ENCODE measurements around the gene GPR101.

The GPR101 gene

DNA sequence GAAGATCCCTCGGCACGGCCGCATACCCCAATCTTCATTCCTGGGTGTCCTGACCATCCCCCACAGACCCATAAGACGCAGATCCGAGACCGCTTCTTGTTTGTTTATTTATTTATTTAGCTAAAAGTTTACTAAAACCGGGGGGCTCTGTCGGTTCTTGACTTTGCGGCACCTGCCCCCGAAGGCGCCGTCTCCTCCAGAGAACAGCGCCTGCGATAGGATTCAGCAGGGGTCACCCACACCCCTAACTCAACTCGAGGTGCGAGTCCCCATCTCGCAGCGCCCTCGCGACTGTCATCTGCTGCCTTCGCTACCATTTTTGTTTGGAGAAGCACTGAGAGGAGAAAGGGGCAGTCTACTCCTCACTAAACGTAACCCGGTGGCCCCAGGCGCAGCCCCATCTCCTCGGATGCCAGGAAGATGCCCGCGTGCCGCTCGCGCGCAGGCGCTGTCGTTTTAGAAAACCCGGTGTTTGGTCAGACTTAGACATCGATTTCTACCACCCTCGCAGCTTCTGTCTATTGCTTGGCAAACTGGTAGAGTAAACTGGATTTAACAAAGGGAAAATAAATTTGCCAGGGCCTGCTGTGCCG, 18.9 kb upstream of the GPR101 start:
- peak overlapping the region; percentile 74 for H3K4me3 ChIP-seq
- H3K27ac ChIP-seq = no peak overlapping the region
- no peaks in the 10 kb centered on the region for H3K9me3 ChIP-seq (ENCODE audit: low read depth, low read length)
- no peak for TF ChIP-seq EZH2 (IDR thresholded peaks at IDR 0.05)
- no peak for TF ChIP-seq POLR2AphosphoS5 (IDR thresholded peaks at IDR 0.05; ENCODE audit: borderline replicate concordance, low read depth, low read length)
- no peak for TF ChIP-seq FOXP2 (optimal IDR thresholded peaks at IDR 0.05; ENCODE audit: control extremely low read depth, extremely low read length, insufficient read depth)
- H3K9ac ChIP-seq (ENCODE audit: insufficient read length) = peak overlapping the region; percentile 51
- no peaks in the 10 kb centered on the region for H3K36me3 ChIP-seq (ENCODE audit: insufficient read depth, low read length)
- DNase-seq (ENCODE audit: low read depth, low spot score) = no peak

DNA sequence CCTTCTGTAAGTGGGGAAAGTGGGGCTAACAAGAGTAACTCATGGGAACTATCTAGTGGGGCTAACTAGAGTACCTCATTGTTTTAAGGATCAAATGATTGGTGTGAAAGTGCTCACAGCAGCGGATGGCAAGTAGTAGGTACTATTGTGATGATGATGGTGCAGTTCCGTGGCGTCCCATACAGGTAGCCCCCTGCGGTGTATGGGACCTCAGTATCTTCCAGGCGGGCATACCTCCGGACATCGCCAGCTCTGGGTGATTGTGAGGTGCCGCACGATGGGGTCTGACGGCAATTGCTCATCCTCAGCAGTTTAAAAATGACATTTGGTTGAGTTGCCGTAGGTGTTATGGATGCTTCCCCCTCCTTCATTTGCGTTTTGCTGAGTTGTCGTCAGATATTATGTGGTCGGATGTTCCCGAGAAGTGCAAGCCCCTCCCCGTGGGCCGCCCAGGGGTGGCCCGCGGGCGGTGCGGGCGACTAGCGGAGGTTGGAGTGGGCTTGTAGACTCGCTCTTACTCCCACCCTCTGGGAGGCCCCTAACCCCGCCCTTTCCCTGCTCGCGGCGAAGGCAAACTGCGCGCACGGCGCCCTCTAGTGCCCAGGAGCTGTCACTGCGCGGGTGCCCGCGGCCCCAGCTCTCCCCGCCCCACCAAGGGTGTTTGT, 18.3 kb upstream of the GPR101 start:
- Histone ChIP-seq H3K27ac (no peak overlapping the region), H3K9me3 (ENCODE audit: low read depth, low read length) (no peaks in the 10 kb centered on the region), H3K9ac (ENCODE audit: insufficient read length) (peak overlapping the region; percentile 51), H3K36me3 (ENCODE audit: insufficient read depth, low read length) (no peaks in the 10 kb centered on the region), H3K4me3 (peak overlapping the region; percentile 74)
- TF ChIP-seq POLR2AphosphoS5 (IDR thresholded peaks at IDR 0.05; ENCODE audit: borderline replicate concordance, low read depth, low read length) (no peak), FOXP2 (optimal IDR thresholded peaks at IDR 0.05; ENCODE audit: control extremely low read depth, extremely low read length, insufficient read depth) (no peak), EZH2 (IDR thresholded peaks at IDR 0.05) (no peak)
- peak; percentile 32 for DNase-seq (ENCODE audit: low read depth, low spot score)

DNA sequence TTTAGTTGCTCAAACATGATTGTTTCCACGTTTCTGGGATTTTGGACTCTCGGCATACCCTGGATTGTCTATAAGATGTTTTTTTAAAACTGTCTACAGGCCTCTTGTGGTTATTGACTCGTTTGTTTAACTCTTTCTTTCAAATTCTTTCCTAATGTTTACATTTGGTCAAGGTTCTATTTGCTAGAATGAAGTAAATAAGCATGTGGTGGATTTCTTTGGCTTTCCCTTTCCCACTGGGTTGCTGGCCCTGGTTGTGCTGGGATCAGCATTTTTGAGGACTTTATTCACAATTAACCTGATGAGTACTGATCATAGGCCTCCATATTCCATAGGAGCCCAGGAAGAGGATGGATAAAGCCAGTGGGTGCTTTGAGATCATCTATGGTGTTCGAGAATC, 11.1 kb upstream of the GPR101 start:
- no peak overlapping the region for H3K4me3 ChIP-seq
- TF ChIP-seq FOXP2 (optimal IDR thresholded peaks at IDR 0.05; ENCODE audit: control extremely low read depth, extremely low read length, insufficient read depth) (no peak), EZH2 (IDR thresholded peaks at IDR 0.05) (no peak), POLR2AphosphoS5 (IDR thresholded peaks at IDR 0.05; ENCODE audit: borderline replicate concordance, low read depth, low read length) (no peak)
- H3K9ac ChIP-seq (ENCODE audit: insufficient read length) = no peak overlapping the region
- no peaks in the 10 kb centered on the region for H3K9me3 ChIP-seq (ENCODE audit: low read depth, low read length)
- H3K27ac ChIP-seq = no peak overlapping the region
- no peaks in the 10 kb centered on the region for H3K36me3 ChIP-seq (ENCODE audit: insufficient read depth, low read length)
- no peak for DNase-seq (ENCODE audit: low read depth, low spot score)

DNA sequence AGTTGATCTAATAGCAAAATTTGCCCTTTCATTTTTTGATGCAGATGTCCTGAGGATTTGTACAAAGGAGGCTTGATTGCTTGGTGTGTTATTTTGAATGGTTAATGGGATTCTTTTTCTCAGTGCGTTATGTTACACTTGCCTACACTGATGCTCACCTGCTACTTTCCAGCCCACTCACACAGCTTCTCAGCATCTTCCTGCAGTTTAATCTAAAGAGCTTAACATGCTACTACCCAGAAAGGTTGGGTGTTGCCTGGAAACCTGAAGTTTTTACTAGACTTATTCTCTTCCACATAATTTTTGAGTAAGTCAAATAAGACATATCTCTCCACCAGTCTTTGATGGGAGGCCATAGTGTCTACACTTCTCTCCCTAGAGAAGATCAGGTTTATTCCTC, 9.9 kb upstream of the GPR101 start:
- Histone ChIP-seq H3K27ac (no peak overlapping the region), H3K9ac (ENCODE audit: insufficient read length) (no peak overlapping the region), H3K4me3 (no peak overlapping the region), H3K9me3 (ENCODE audit: low read depth, low read length) (no peaks in the 10 kb centered on the region), H3K36me3 (ENCODE audit: insufficient read depth, low read length) (no peaks in the 10 kb centered on the region)
- DNase-seq (ENCODE audit: low read depth, low spot score) = no peak
- TF ChIP-seq FOXP2 (optimal IDR thresholded peaks at IDR 0.05; ENCODE audit: control extremely low read depth, extremely low read length, insufficient read depth) = no peak
- no peak for TF ChIP-seq POLR2AphosphoS5 (IDR thresholded peaks at IDR 0.05; ENCODE audit: borderline replicate concordance, low read depth, low read length)
- no peak for TF ChIP-seq EZH2 (IDR thresholded peaks at IDR 0.05)

DNA sequence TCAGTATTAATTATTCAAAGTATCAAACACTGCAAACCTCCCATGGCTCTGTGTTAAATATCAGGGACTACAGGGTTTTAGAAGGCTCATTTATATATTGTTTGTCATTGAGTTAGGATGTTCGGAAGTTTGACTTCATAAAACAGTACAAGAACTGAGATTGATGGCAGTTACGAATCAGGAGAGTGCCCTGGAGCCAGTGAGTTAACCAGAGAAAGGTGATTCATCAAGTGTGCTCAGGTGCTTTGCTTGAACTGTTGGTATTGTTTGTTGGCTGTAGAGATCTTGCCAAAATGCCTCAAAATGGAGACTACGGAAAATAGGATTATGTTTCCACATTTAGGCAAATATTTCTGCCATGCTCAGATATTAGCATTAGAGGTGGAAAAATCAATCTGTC, 7.5 kb upstream of the GPR101 start:
- H3K27ac ChIP-seq = no peak overlapping the region
- TF ChIP-seq FOXP2 (optimal IDR thresholded peaks at IDR 0.05; ENCODE audit: control extremely low read depth, extremely low read length, insufficient read depth) (no peak), EZH2 (IDR thresholded peaks at IDR 0.05) (no peak), POLR2AphosphoS5 (IDR thresholded peaks at IDR 0.05; ENCODE audit: borderline replicate concordance, low read depth, low read length) (no peak)
- no peak overlapping the region for H3K9ac ChIP-seq (ENCODE audit: insufficient read length)
- DNase-seq (ENCODE audit: low read depth, low spot score) = no peak
- no peak overlapping the region for H3K4me3 ChIP-seq
- H3K36me3 ChIP-seq (ENCODE audit: insufficient read depth, low read length) = no peaks in the 10 kb centered on the region
- H3K9me3 ChIP-seq (ENCODE audit: low read depth, low read length) = no peaks in the 10 kb centered on the region

DNA sequence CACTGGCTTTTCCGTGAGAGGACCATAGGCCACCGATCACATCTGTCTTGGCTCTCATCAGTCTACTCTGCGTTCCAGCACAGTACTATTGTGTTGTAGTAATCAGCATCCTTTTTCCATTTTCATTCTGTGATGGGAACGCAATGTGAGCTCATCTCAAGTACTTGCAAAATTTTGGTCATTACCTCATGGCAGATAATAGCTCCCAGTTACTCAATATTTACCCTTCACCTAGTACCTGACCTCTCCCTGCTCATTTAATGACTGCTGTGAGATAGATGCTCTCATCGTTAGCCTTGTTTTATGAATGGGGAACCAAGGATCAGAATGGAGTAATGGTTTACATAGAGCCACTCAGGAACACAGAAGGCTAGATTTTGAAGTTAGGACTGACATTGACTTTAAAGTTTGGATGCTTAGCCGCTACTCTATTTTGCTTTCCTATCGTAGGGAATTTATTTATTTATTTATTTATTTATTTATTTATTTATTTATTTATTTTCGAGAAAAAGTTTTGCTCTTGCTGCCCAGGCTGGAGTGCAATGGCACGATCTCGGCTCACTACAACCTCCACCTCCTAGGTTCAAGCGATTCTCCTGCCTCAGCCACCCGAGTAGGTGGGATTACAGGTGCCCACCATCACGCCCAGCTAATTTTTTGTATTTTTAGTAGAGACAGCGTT, 6.5 kb upstream of the GPR101 start:
- Histone ChIP-seq H3K4me3 (no peak overlapping the region), H3K9me3 (ENCODE audit: low read depth, low read length) (no peaks in the 10 kb centered on the region), H3K9ac (ENCODE audit: insufficient read length) (no peak overlapping the region), H3K27ac (no peak overlapping the region), H3K36me3 (ENCODE audit: insufficient read depth, low read length) (no peaks in the 10 kb centered on the region)
- TF ChIP-seq FOXP2 (optimal IDR thresholded peaks at IDR 0.05; ENCODE audit: control extremely low read depth, extremely low read length, insufficient read depth) = no peak
- TF ChIP-seq EZH2 (IDR thresholded peaks at IDR 0.05) = no peak
- TF ChIP-seq POLR2AphosphoS5 (IDR thresholded peaks at IDR 0.05; ENCODE audit: borderline replicate concordance, low read depth, low read length) = no peak
- no peak for DNase-seq (ENCODE audit: low read depth, low spot score)

DNA sequence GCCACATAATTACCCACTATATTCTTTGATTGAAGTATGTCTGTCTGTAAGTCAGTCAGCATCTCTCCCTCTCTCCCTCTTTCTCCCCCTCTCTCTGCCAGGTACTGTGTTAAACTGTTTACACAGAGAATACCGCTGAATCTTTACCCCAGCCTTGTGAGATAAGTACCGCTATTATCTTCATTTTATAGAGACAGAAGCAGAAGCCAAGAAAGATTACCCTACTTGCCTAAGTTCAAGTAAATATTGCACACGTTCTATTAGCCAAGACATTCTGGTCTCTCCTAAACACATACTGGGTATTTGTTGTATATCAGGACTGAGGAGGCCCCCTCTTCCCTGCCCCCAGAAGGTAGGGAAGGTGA, 695 bp upstream of the GPR101 start:
- TF ChIP-seq POLR2AphosphoS5 (IDR thresholded peaks at IDR 0.05; ENCODE audit: borderline replicate concordance, low read depth, low read length) (no peak), FOXP2 (optimal IDR thresholded peaks at IDR 0.05; ENCODE audit: control extremely low read depth, extremely low read length, insufficient read depth) (no peak), EZH2 (IDR thresholded peaks at IDR 0.05) (no peak)
- Histone ChIP-seq H3K27ac (no peak overlapping the region), H3K36me3 (ENCODE audit: insufficient read depth, low read length) (no peaks in the 10 kb centered on the region), H3K9me3 (ENCODE audit: low read depth, low read length) (no peaks in the 10 kb centered on the region), H3K4me3 (no peak overlapping the region), H3K9ac (ENCODE audit: insufficient read length) (no peak overlapping the region)
- no peak for DNase-seq (ENCODE audit: low read depth, low spot score)

DNA sequence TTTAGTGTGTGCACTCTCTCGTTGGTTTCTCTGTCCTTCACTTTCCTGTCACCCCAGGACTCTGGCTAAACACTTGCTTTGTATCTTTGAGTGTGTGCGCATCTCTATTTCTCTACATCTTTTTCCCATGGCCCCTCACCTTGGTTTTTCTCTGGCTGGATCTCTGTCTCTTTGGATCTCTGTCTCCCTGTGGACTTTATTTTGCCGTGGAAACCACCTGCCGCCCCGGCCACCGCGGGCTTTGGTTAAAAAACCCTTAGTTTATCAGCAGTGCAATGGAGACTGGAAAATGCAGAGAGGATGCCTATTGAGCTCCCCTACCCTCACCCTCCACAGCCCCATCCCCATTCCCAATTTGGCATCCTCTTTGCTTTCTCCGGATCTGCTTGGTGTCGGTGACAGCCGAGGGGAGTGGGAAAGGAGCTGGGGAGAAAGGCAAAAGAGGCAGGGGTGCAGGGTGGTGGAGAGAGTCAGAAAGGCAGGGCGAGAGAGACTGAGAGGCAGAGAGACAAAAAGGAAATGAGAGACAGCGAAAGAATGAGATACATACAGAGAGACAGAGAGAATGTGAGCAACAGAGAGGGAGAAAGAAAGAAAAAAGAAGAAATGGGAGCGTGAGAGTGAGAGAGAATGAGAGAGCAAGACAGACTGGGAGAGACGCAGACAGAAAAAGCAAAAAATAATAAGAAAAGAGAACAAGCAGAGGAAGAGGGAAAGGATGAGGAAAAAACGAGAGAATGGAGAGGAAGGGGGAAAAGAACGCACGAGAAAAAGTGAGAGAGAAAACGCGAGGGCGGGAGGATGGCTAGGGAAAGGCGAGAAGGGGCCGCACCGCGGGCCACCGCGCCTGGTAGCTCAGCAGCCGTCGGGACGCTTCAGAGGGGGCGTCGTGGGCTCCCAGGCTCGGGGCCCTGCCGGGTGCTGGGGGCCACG, 688 bp downstream of the GPR101 start:
- Histone ChIP-seq H3K9me3 (ENCODE audit: low read depth, low read length) (no peaks in the 10 kb centered on the region), H3K27ac (no peak overlapping the region), H3K9ac (ENCODE audit: insufficient read length) (no peak overlapping the region), H3K36me3 (ENCODE audit: insufficient read depth, low read length) (no peaks in the 10 kb centered on the region), H3K4me3 (peak overlapping the region; percentile 77)
- TF ChIP-seq EZH2 (IDR thresholded peaks at IDR 0.05) (no peak), POLR2AphosphoS5 (IDR thresholded peaks at IDR 0.05; ENCODE audit: borderline replicate concordance, low read depth, low read length) (no peak), FOXP2 (optimal IDR thresholded peaks at IDR 0.05; ENCODE audit: control extremely low read depth, extremely low read length, insufficient read depth) (no peak)
- DNase-seq (ENCODE audit: low read depth, low spot score) = no peak
